ENCODE results near the gene BATF3. TPM values are rescaled to one million over a fixed set of nuclear protein-coding genes. Genes with fewer than 3 reads are reported as not detected.
A peak's percentile ranks its signal among the peaks of the same experiment; 100 is the strongest.
"Not testable (repeated sequence)": the region's sequence is repeated elsewhere in the genome, so short reads cannot be mapped to it uniquely, and the experiment has no call there.

BATF3 gene, protein sequence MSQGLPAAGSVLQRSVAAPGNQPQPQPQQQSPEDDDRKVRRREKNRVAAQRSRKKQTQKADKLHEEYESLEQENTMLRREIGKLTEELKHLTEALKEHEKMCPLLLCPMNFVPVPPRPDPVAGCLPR
- 0.68 TPM for total RNA-seq

GRCh38 chr1:212699625-212700222 lies at the start of gene BATF3:
Gene BATF3 (minus strand): TSS chr1:212699840. CDS start chr1:212699762, 78 bp downstream.
- ATAC-seq = peak; percentile 77

- ATAC-seq = no peak
Observed at GRCh38 chr1:212746546-212746945, 46.9 kb upstream of the BATF3 start.

DNA sequence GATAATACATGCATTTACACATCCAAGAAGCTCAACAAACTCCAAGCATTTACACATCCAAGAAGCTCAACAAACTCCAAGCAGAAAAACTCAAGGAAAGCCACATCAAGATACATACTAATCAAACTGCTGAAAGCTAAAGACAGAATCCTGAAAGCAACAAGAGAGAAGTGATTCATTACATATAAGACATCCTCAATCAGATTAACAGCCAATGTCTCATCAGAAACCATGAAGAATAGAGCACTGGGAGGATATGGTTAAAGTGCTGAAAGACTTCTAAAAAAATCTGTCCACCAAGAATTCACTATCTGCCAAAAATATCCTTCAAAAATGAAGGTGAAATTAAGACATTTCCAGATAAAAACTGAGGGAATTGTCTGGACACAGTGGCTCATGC lies 45.7 kb upstream of the BATF3 start:
- ATAC-seq = no peak

DNA sequence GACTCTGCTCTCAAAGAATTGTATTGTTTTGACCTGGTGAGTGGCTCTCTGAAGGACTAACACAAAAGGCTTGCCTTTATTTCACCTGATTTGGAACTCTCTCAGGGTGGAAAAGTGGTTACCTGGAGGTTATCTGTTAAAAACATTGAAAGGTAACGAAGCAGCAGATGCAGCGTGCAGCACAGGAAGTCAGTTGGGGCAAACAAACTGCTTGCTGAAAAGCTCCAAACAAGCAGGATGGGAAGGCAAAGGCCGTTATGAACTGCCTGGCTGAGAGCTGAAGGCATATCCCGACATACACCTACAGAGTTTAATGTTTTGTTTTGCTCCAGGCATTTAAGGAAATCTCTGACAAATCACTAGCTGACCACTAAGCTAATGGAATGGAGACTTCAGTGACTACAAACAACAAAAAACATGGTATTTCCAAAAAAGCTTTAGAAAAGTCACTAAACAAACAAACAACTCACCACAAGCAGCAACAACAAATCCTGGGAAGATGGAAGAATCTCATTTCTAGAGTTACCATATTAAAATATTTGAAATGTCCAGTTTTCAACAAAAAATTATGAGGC lies 44.3 kb upstream of the BATF3 start:
- no peak for ATAC-seq

GRCh38 chr1:212738330-212738729 lies 38.7 kb upstream of the BATF3 start:
- no peak for ATAC-seq

- no peak for ATAC-seq
Observed at GRCh38 chr1:212737559-212737958, 37.9 kb upstream of the BATF3 start.

DNA sequence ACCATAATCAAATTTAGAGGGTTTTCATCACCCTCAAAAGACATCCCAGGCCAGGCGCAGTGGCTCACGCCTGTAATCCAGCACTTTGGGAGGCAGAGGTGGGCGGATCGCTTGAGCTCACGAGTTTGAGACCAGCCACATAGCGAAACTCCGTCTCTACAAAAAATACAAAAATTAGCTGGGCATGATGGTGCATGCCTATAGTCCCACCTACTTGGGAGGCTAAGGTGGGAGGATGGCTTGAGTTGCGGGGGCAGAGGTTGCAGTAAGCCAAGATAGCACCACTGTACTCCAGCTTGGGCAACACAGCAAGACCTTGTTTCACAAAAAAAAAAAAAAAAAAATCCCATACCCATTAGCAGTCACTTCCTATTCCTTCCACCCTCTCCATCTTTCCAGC lies 33.5 kb upstream of the BATF3 start:
- no peak for ATAC-seq

DNA sequence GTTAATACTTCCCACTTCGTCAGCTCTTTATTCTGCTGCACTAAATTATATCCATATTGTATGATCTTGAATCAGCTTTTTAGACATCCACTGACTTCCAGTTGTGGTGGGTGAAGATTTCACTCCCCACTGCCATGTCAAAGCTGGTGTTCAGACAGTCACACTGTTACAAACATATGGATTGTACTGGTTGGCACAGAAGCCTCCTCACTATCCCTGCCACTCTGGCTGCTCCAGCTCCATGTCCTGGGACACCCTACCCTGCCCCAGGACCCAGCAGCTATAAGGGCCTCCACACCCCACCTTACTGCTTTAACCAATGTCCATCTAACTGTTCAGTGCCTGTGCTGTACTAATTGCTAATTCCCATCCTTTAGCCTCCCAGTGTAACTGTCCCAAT lies 32.0 kb upstream of the BATF3 start:
- ATAC-seq = no peak

GRCh38 chr1:212728606-212729005 lies 29.0 kb upstream of the BATF3 start:
- no peak for ATAC-seq

- ATAC-seq = no peak
Observed at GRCh38 chr1:212727386-212728181, 27.9 kb upstream of the BATF3 start.

GRCh38 chr1:212724679-212725078 lies 25.0 kb upstream of the BATF3 start:
- ATAC-seq = not testable (repeated sequence)

- no peak for ATAC-seq
Observed at GRCh38 chr1:212722270-212722957, 22.8 kb upstream of the BATF3 start.

DNA sequence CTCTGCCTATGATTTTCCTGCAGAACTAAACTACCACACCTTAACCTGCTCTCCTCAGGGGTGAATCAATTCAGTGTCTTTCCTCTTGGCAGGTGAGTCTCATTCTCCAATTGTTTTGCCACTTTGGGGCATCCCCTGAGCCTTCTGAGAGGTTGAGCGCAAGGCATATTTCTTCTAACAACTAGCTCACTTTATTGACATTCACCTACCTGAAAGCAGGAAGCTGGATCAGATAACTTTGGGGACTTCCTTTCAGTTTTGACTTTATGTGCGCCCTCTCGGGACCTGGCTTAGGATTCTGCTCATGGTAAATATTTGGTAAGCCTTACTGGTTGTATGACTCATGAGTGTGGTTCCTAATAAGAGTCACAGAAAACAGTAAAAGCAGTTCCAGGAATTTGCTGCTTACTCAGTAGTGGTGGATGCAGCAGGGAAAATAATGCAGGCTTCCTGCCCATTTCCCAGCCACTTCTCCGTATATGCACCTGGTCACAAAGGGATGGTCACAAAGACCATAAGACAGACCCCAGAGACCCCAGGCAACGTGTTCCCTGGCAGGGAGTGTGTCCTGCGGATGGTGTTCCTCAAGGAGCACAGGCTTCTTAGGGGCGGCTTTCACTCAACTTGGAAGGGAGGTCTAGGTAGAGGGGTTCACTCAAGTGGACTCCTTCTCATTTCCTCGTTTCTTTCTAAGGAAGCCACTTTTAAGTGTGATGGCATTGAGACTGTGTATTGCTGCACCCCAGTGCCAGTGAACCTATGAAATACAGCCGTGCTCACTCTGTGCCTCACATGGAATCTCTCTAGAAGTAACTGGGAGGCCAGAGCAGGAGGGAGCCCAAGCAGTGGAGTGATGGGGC lies 22.0 kb upstream of the BATF3 start:
- peak; percentile 90 for ATAC-seq

GRCh38 chr1:212719633-212720032 lies 20.0 kb upstream of the BATF3 start:
- no peak for ATAC-seq

GRCh38 chr1:212718499-212718898 lies 18.9 kb upstream of the BATF3 start:
- no peak for ATAC-seq

DNA sequence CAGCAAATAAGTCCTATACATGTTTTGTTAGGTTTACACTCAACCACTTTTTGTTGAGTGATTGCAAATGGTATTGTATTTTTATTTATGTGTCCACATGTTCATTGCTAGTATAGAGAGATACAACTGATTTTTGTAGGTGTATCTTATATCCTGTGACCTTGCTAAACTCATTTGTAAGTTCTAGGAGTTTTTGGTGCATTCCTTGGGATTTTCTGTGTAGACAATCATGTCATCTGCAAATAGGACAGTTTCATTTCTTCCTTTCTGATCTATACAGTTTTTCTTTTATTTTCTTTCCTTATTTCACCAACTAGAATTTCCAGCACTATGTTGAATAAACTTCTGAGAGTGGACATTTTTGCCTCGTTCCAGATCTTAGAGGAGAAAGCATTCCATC lies 16.5 kb upstream of the BATF3 start:
- ATAC-seq = no peak

- ATAC-seq = no peak
Observed at GRCh38 chr1:212713465-212714136, 14.0 kb upstream of the BATF3 start.

GRCh38 chr1:212712451-212713303 lies 13.0 kb upstream of the BATF3 start:
- no peak for ATAC-seq

- not testable (repeated sequence) for ATAC-seq
Observed at GRCh38 chr1:212711974-212712373, 12.3 kb upstream of the BATF3 start.

GRCh38 chr1:212710566-212710965 lies 10.9 kb upstream of the BATF3 start:
- ATAC-seq = no peak

All from esophagus mucosa (tissue), 1 donor.